Measurements from ENCODE around the gene TEX50. TPM values are rescaled to one million over a fixed set of nuclear protein-coding genes. Genes with fewer than 3 reads are reported as not detected.
"Not testable (repeated sequence)": the region's sequence is repeated elsewhere in the genome, so short reads cannot be mapped to it uniquely, and the experiment has no call there.

The TEX50 gene
- total RNA-seq, 1 donor from 2014 or later, result not detected

- Mint-ChIP-seq H3K27me3 (ENCODE audit: unreplicated experiment) (peaks cover 2% of the 10 kb centered on the region), H3K36me3 (ENCODE audit: unreplicated experiment) (no peaks in the 10 kb centered on the region), H3K4me1 (ENCODE audit: low read depth, unreplicated experiment) (no peaks in the 10 kb centered on the region), H3K9me3 (ENCODE audit: unreplicated experiment) (peaks cover 1% of the 10 kb centered on the region), H3K4me3 (ENCODE audit: unreplicated experiment) (no peak overlapping the region), H3K27ac (ENCODE audit: unreplicated experiment) (no peak overlapping the region)
- TF ChIP-seq CTCF (IDR thresholded peaks at IDR 0.05; ENCODE audit: partially characterized antibody, unreplicated experiment), result no peak
- no peak for DNase-seq
Measured at GRCh38 chr1:173628888-173629287, 6.2 kb upstream of the TEX50 start.

- not testable (repeated sequence) for H3K4me1 Mint-ChIP-seq (ENCODE audit: low read depth, unreplicated experiment); H3K9me3 Mint-ChIP-seq (ENCODE audit: unreplicated experiment); H3K36me3 Mint-ChIP-seq (ENCODE audit: unreplicated experiment); H3K27ac Mint-ChIP-seq (ENCODE audit: unreplicated experiment); H3K27me3 Mint-ChIP-seq (ENCODE audit: unreplicated experiment); DNase-seq; H3K4me3 Mint-ChIP-seq (ENCODE audit: unreplicated experiment)
Measured at GRCh38 chr1:173637236-173638042, 2.3 kb downstream of the TEX50 start.

GRCh38 chr1:173638043-173639021 lies 3.2 kb downstream of the TEX50 start:
- Mint-ChIP-seq H3K4me3 (ENCODE audit: unreplicated experiment) (no peak overlapping the region), H3K27me3 (ENCODE audit: unreplicated experiment) (no peaks in the 10 kb centered on the region), H3K9me3 (ENCODE audit: unreplicated experiment) (peaks cover 3% of the 10 kb centered on the region), H3K4me1 (ENCODE audit: low read depth, unreplicated experiment) (no peaks in the 10 kb centered on the region), H3K36me3 (ENCODE audit: unreplicated experiment) (peaks cover 5% of the 10 kb centered on the region), H3K27ac (ENCODE audit: unreplicated experiment) (no peak overlapping the region)
- DNase-seq, result no peak
- no peak for TF ChIP-seq CTCF (IDR thresholded peaks at IDR 0.05; ENCODE audit: partially characterized antibody, unreplicated experiment)

- Mint-ChIP-seq H3K27me3 (ENCODE audit: unreplicated experiment) (no peaks in the 10 kb centered on the region), H3K27ac (ENCODE audit: unreplicated experiment) (no peak overlapping the region), H3K4me3 (ENCODE audit: unreplicated experiment) (no peak overlapping the region)
Measured at GRCh38 chr1:173639102-173639501, 4.0 kb downstream of the TEX50 start.

GRCh38 chr1:173642450-173643139 lies 7.5 kb downstream of the TEX50 start:
- H3K4me1 Mint-ChIP-seq (ENCODE audit: low read depth, unreplicated experiment); H3K36me3 Mint-ChIP-seq (ENCODE audit: unreplicated experiment); H3K27ac Mint-ChIP-seq (ENCODE audit: unreplicated experiment); H3K4me3 Mint-ChIP-seq (ENCODE audit: unreplicated experiment); H3K9me3 Mint-ChIP-seq (ENCODE audit: unreplicated experiment); DNase-seq; H3K27me3 Mint-ChIP-seq (ENCODE audit: unreplicated experiment): not testable (repeated sequence)

More at GRCh38 chr1:173639102-173639501, 4.0 kb downstream of the TEX50 start:
- TF ChIP-seq CTCF (IDR thresholded peaks at IDR 0.05; ENCODE audit: partially characterized antibody, unreplicated experiment), result no peak
- DNase-seq, result no peak
- Mint-ChIP-seq H3K36me3 (ENCODE audit: unreplicated experiment) (peaks cover 5% of the 10 kb centered on the region), H3K4me1 (ENCODE audit: low read depth, unreplicated experiment) (no peaks in the 10 kb centered on the region), H3K9me3 (ENCODE audit: unreplicated experiment) (peaks cover 3% of the 10 kb centered on the region)
